HEK293 (cell line): ENCODE measurements around the gene ANO1.

Source experiments
- CTCF ChIA-PET: fragments of 350-600 bp; formaldehyde crosslinking; extraction: SDS; loops from one replicate; lab custom pipeline; 2021; ENCODE audit warnings: antibody characterized with exemption; lab: Yijun Ruan, JAX
- POLR2A ChIA-PET: fragments of 300-600 bp; formaldehyde crosslinking; extraction: SDS; loops from one replicate; lab custom pipeline; 2020; ENCODE audit warnings: antibody characterized with exemption, inconsistent platforms; lab: Yijun Ruan, JAX
- H3K27ac ChIP-seq: fragments of 200-500 bp; sonication (Bioruptor generic); 2 replicates; pipeline ENCODE4 v1.5.1; 2014; ENCODE audit warnings: low read depth, low read length, control low read depth, inconsistent platforms; ENCODE audit errors: extremely low read depth
- H3K36me3 ChIP-seq, 2 experiments: fragments of 200-500 bp in 1 of 2; sonication (Bioruptor generic) in 1 of 2; 1 replicate in 1 of 2; 2 replicates in 1 of 2; pipeline ENCODE4 v1.5.1; 2014 to 2017; ENCODE audit warnings: inconsistent platforms in 2 of 2, low read length in 2 of 2; ENCODE audit not compliant: control insufficient read depth in 2 of 2, insufficient read depth in 1 of 2
- H3K4me1 ChIP-seq: fragments of 200-500 bp; sonication (Bioruptor generic); 2 replicates; pipeline ENCODE4 v1.5.1; 2014; ENCODE audit warnings: mild to moderate bottlenecking, low read length, inconsistent platforms; ENCODE audit not compliant: control insufficient read depth, insufficient read depth
- H3K4me3 ChIP-seq: 2 replicates; pipeline ENCODE4 v1.5.1; 2011; ENCODE audit warnings: low read depth, mild to moderate bottlenecking, control low read depth, low read length, moderate library complexity
- H3K9me3 ChIP-seq: fragments of 200-500 bp; sonication (Bioruptor generic); 2 replicates; pipeline ENCODE4 v1.5.1; 2014; ENCODE audit warnings: low read depth, low read length, inconsistent platforms; ENCODE audit not compliant: control insufficient read depth, insufficient read depth
- EGR2 ChIP-seq: fragments of 450-650 bp; formaldehyde crosslinking; IDR thresholded peaks from 2 replicates; pipeline ENCODE4 v1.5.1; 2016; ENCODE audit warnings: low read depth, missing biosample characterization, missing genetic modification characterization
- MEIS1 ChIP-seq: sonication (generic); formaldehyde crosslinking; IDR thresholded peaks from 2 replicates; pipeline ENCODE4 v1.8.1; 2022; ENCODE audit warnings: missing genetic modification reagents, mild to moderate bottlenecking, borderline replicate concordance
- MYNN ChIP-seq: fragments of 450-650 bp; formaldehyde crosslinking; IDR thresholded peaks from 2 replicates; pipeline ENCODE4 v1.5.1; 2016; ENCODE audit warnings: missing biosample characterization, missing genetic modification characterization, borderline replicate concordance
- SP3 ChIP-seq: fragments of 450-650 bp; formaldehyde crosslinking; IDR thresholded peaks from 2 replicates; pipeline ENCODE4 v1.5.1; 2016; ENCODE audit warnings: missing biosample characterization, missing genetic modification characterization
- ZBTB21 ChIP-seq: fragments of 450-650 bp; formaldehyde crosslinking; IDR thresholded peaks from 2 replicates; pipeline ENCODE4 v1.5.1; 2017; ENCODE audit warnings: missing biosample characterization, missing genetic modification characterization
- ZFP3 ChIP-seq: fragments of 450-650 bp; formaldehyde crosslinking; IDR thresholded peaks from 2 replicates; pipeline ENCODE4 v1.5.1; 2016; ENCODE audit warnings: low read depth, missing biosample characterization, missing genetic modification characterization
- ZFP37 ChIP-seq: fragments of 450-650 bp; formaldehyde crosslinking; IDR thresholded peaks from 2 replicates; pipeline ENCODE4 v1.5.1; 2016; ENCODE audit warnings: missing biosample characterization, missing genetic modification characterization
- ZNF324 ChIP-seq: fragments of 450-650 bp; formaldehyde crosslinking; IDR thresholded peaks from 2 replicates; pipeline ENCODE4 v1.5.1; 2016; ENCODE audit warnings: missing biosample characterization, missing genetic modification characterization
- ZNF341 ChIP-seq: fragments of 450-650 bp; formaldehyde crosslinking; IDR thresholded peaks from 2 replicates; pipeline ENCODE4; 2016; ENCODE audit warnings: low read depth, missing biosample characterization, missing genetic modification characterization
- ZNF426 ChIP-seq: fragments of 450-650 bp; formaldehyde crosslinking; IDR thresholded peaks from 2 replicates; pipeline ENCODE4 v1.5.1; 2017; ENCODE audit warnings: missing biosample characterization, missing genetic modification characterization, mild to moderate bottlenecking, inconsistent platforms, moderate library complexity
- ZNF514 ChIP-seq: fragments of 450-650 bp; formaldehyde crosslinking; IDR thresholded peaks from 2 replicates; pipeline ENCODE4 v1.5.1; 2016; ENCODE audit warnings: missing biosample characterization, missing genetic modification characterization
- ZNF558 ChIP-seq: fragments of 450-650 bp; formaldehyde crosslinking; IDR thresholded peaks from 2 replicates; pipeline ENCODE4 v1.5.1; 2016; ENCODE audit warnings: missing biosample characterization, missing genetic modification characterization
- ZNF561 ChIP-seq: fragments of 450-650 bp; IDR thresholded peaks from 2 replicates; pipeline ENCODE4 v1.5.1; 2018; ENCODE audit warnings: missing biosample characterization, missing genetic modification characterization, borderline replicate concordance
- ZNF707 ChIP-seq: fragments of 450-650 bp; formaldehyde crosslinking; IDR thresholded peaks from 2 replicates; pipeline ENCODE4 v1.5.1; 2016; ENCODE audit warnings: missing biosample characterization, missing genetic modification characterization
- ZSCAN16 ChIP-seq: fragments of 450-650 bp; formaldehyde crosslinking; IDR thresholded peaks from 2 replicates; pipeline ENCODE4 v1.5.1; 2016; ENCODE audit warnings: missing biosample characterization, missing genetic modification characterization
- TF ChIP-seq, protein P1 (sequence below): fragments of 450-650 bp; formaldehyde crosslinking; IDR thresholded peaks from 2 replicates; pipeline ENCODE4 v1.5.1; 2016; ENCODE audit warnings: missing biosample characterization, missing genetic modification characterization
- TF ChIP-seq, protein P2 (sequence below): IDR thresholded peaks from 2 replicates; pipeline ENCODE4 v1.6.1; 2011; ENCODE audit warnings: mild to moderate bottlenecking, low read depth, low read length, borderline replicate concordance
- TF ChIP-seq, protein P3 (sequence below): fragments of 450-650 bp; formaldehyde crosslinking; IDR thresholded peaks from 2 replicates; pipeline ENCODE4 v1.5.1; 2016; ENCODE audit warnings: missing biosample characterization, missing genetic modification characterization
- TF ChIP-seq, protein P4 (sequence below): fragments of 450-650 bp; formaldehyde crosslinking; IDR thresholded peaks from 2 replicates; pipeline ENCODE4 v1.5.1; 2016; ENCODE audit warnings: missing biosample characterization, missing genetic modification characterization
- TF ChIP-seq, protein P5 (sequence below): fragments of 450-650 bp; formaldehyde crosslinking; IDR thresholded peaks from 2 replicates; pipeline ENCODE4 v1.5.1; 2016; ENCODE audit warnings: missing biosample characterization, missing genetic modification characterization
- TF ChIP-seq, protein P6 (sequence below): fragments of 450-650 bp; formaldehyde crosslinking; IDR thresholded peaks from 2 replicates; pipeline ENCODE4 v1.5.1; 2017; ENCODE audit warnings: missing biosample characterization, mild to moderate bottlenecking, missing genetic modification characterization, moderate library complexity

The ANO1 gene

DNA sequence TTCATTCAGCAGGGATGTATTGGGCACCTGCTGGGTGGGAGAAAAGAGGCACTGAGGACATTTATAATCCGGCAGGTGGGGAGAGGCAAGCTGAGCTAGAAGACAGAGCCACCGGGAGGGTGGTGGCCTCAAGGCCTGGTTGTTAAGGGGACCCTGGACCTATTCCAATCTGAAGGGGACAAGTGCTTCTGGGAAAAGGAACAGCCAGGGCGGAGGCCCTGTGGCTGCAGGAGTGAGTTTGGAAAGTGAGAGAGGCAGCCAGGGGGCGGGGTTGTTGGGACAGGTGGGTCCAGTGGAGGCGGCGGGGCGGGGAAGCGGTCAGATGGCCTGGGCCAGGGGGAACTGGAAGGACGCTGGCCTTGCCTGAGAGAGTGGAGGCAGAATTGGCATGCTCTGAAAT lies 29.1 kb downstream of the ANO1 start:
- H3K27ac ChIP-seq = no peak overlapping the region
- no peak for TF ChIP-seq ZSCAN16 (tag by site-specific recombination)
- no peak for TF ChIP-seq MYNN
- no peak for TF ChIP-seq ZNF558
- TF ChIP-seq ZNF341 = no peak
- TF ChIP-seq, protein P1, sequence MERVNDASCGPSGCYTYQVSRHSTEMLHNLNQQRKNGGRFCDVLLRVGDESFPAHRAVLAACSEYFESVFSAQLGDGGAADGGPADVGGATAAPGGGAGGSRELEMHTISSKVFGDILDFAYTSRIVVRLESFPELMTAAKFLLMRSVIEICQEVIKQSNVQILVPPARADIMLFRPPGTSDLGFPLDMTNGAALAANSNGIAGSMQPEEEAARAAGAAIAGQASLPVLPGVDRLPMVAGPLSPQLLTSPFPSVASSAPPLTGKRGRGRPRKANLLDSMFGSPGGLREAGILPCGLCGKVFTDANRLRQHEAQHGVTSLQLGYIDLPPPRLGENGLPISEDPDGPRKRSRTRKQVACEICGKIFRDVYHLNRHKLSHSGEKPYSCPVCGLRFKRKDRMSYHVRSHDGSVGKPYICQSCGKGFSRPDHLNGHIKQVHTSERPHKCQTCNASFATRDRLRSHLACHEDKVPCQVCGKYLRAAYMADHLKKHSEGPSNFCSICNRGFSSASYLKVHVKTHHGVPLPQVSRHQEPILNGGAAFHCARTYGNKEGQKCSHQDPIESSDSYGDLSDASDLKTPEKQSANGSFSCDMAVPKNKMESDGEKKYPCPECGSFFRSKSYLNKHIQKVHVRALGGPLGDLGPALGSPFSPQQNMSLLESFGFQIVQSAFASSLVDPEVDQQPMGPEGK (tag by site-specific recombination) = no peak
- TF ChIP-seq ZBTB21 (tag by site-specific recombination) = no peak
- no peak for TF ChIP-seq SP3
- TF ChIP-seq, protein P2, sequence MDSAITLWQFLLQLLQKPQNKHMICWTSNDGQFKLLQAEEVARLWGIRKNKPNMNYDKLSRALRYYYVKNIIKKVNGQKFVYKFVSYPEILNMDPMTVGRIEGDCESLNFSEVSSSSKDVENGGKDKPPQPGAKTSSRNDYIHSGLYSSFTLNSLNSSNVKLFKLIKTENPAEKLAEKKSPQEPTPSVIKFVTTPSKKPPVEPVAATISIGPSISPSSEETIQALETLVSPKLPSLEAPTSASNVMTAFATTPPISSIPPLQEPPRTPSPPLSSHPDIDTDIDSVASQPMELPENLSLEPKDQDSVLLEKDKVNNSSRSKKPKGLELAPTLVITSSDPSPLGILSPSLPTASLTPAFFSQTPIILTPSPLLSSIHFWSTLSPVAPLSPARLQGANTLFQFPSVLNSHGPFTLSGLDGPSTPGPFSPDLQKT = no peak
- TF ChIP-seq, protein P3, sequence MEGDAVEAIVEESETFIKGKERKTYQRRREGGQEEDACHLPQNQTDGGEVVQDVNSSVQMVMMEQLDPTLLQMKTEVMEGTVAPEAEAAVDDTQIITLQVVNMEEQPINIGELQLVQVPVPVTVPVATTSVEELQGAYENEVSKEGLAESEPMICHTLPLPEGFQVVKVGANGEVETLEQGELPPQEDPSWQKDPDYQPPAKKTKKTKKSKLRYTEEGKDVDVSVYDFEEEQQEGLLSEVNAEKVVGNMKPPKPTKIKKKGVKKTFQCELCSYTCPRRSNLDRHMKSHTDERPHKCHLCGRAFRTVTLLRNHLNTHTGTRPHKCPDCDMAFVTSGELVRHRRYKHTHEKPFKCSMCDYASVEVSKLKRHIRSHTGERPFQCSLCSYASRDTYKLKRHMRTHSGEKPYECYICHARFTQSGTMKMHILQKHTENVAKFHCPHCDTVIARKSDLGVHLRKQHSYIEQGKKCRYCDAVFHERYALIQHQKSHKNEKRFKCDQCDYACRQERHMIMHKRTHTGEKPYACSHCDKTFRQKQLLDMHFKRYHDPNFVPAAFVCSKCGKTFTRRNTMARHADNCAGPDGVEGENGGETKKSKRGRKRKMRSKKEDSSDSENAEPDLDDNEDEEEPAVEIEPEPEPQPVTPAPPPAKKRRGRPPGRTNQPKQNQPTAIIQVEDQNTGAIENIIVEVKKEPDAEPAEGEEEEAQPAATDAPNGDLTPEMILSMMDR (tag by site-specific recombination) = no peak
- TF ChIP-seq ZNF426 (tag by site-specific recombination) = no peak
- TF ChIP-seq ZNF707 (tag by site-specific recombination) = no peak
- TF ChIP-seq MEIS1 = no peak
- no peak for TF ChIP-seq EGR2 (tag by site-specific recombination)
- TF ChIP-seq ZNF514 = no peak
- ChIA-PET CTCF (no interaction called here), POLR2A (interaction anchor here (0.8 kb wide), 1 partner anchor 436 kb away, joined by 6 read pairs; no protein-coding TSS in a partner anchor)
- no peaks in the 10 kb centered on the region for H3K36me3 ChIP-seq
- no peak overlapping the region for H3K4me3 ChIP-seq
- peaks cover 3% of the 10 kb centered on the region; the same call in 1 of the 2 replicates for H3K4me1 ChIP-seq
- H3K9me3 ChIP-seq = no peaks in the 10 kb centered on the region

DNA sequence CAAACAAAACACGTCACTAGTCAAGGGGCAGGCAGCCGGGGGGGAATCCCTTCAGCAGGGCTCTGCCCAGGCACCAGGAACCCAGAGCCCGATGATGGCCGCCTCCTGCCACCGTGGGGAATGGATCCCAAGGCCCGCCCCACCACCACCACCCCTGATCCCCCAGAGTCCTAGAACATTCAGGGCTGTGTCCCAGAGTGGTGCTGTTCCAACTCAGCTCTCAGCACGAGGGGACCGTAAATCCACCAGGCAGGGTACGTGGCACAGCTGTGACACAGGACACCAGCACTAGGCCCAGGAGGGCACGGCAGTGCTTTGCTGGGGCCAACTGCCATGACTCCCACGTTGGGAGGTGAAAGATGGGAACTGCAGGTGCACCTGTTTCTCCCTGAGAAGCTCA lies 29.6 kb downstream of the ANO1 start:
- Histone ChIP-seq H3K4me3 (no peak overlapping the region), H3K36me3 (no peaks in the 10 kb centered on the region), H3K27ac (no peak overlapping the region), H3K9me3 (no peaks in the 10 kb centered on the region), H3K4me1 (peaks cover 3% of the 10 kb centered on the region; the same call in 1 of the 2 replicates)
- ChIA-PET CTCF (no interaction called here), POLR2A (interaction anchor here (0.8 kb wide), 1 partner anchor 437 kb away, joined by 6 read pairs; no protein-coding TSS in a partner anchor)
- TF ChIP-seq ZNF561 (tag by site-specific recombination) = no peak
- no peak for TF ChIP-seq ZFP37 (tag by site-specific recombination)
- TF ChIP-seq, protein P4, sequence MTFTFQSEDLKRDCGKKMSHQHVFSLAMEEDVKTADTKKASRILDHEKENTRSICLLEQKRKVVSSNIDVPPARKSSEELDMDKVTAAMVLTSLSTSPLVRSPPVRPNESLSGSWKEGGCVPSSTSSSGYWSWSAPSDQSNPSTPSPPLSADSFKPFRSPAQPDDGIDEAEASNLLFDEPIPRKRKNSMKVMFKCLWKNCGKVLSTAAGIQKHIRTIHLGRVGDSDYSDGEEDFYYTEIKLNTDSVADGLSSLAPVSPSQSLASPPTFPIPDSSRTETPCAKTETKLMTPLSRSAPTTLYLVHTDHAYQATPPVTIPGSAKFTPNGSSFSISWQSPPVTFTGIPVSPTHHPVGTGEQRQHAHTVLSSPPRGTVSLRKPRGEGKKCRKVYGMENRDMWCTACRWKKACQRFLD (tag by site-specific recombination) = no peak
- TF ChIP-seq, protein P5, sequence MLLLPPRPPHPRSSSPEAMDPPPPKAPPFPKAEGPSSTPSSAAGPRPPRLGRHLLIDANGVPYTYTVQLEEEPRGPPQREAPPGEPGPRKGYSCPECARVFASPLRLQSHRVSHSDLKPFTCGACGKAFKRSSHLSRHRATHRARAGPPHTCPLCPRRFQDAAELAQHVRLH (tag by site-specific recombination) = no peak
- TF ChIP-seq, protein P6, sequence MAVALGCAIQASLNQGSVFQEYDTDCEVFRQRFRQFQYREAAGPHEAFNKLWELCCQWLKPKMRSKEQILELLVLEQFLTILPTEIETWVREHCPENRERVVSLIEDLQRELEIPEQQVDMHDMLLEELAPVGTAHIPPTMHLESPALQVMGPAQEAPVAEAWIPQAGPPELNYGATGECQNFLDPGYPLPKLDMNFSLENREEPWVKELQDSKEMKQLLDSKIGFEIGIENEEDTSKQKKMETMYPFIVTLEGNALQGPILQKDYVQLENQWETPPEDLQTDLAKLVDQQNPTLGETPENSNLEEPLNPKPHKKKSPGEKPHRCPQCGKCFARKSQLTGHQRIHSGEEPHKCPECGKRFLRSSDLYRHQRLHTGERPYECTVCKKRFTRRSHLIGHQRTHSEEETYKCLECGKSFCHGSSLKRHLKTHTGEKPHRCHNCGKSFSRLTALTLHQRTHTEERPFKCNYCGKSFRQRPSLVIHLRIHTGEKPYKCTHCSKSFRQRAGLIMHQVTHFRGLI (tag by site-specific recombination) = no peak
- no peak for TF ChIP-seq ZFP3
- no peak for TF ChIP-seq ZNF324 (tag by site-specific recombination)
